GM19043 (cell line): Measurements from ENCODE around the gene SPP2.

Experiments
- ATAC-seq: cut with Tn5 transposase; IDR thresholded peaks from one replicate; pipeline ENCODE4 v1.9.1; 2021; ENCODE audit warnings: low read depth; ENCODE audit not compliant: unreplicated experiment

SPP2 gene

GRCh38 chr2:234033885-234034284, 16.6 kb upstream of the SPP2 start:
- no peak for ATAC-seq

- no peak for ATAC-seq
These were observed 12.3 kb upstream of the SPP2 start for GRCh38 chr2:234038076-234038802.

GRCh38 chr2:234044157-234044556, 6.3 kb upstream of the SPP2 start:
- ATAC-seq, result no peak

GRCh38 chr2:234046521-234046920, 4.0 kb upstream of the SPP2 start:
- ATAC-seq, result no peak

GRCh38 chr2:234047361-234047760, 3.1 kb upstream of the SPP2 start:
- ATAC-seq, result no peak

- ATAC-seq, result no peak
These were observed 2.5 kb upstream of the SPP2 start for GRCh38 chr2:234048049-234048448.

GRCh38 chr2:234051374-234052070, 1.0 kb downstream of the SPP2 start:
- no peak for ATAC-seq

GRCh38 chr2:234058881-234059280, 8.4 kb downstream of the SPP2 start:
- no peak for ATAC-seq

GRCh38 chr2:234060236-234060635, 9.7 kb downstream of the SPP2 start:
- ATAC-seq, result no peak

- ATAC-seq, result no peak
These were observed 11.2 kb downstream of the SPP2 start for GRCh38 chr2:234061624-234062257.

GRCh38 chr2:234066587-234066986, 16.1 kb downstream of the SPP2 start:
- no peak for ATAC-seq

- no peak for ATAC-seq
These were observed 21.2 kb downstream of the SPP2 start for GRCh38 chr2:234071664-234072063.

- no peak for ATAC-seq
These were observed 22.0 kb downstream of the SPP2 start for GRCh38 chr2:234072454-234072853.

- no peak for ATAC-seq
These were observed 24.4 kb downstream of the SPP2 start for GRCh38 chr2:234074751-234075517.

GRCh38 chr2:234075518-234075915, 25.0 kb downstream of the SPP2 start:
- no peak for ATAC-seq

GRCh38 chr2:234075947-234076346, 25.4 kb downstream of the SPP2 start:
- no peak for ATAC-seq

GRCh38 chr2:234076451-234076850, 25.9 kb downstream of the SPP2 start:
- ATAC-seq, result no peak

GRCh38 chr2:234078129-234078528, 27.6 kb downstream of the SPP2 start:
- no peak for ATAC-seq

GRCh38 chr2:234081970-234082822, 31.7 kb downstream of the SPP2 start:
- no peak for ATAC-seq
